Inflammatory macrophage treated with lipopolysaccharide for 1 hour (primary cell): ENCODE data around the gene PLEKHM3.

ENCODE experiments used
- DNase-seq, 2 donors: peaks; one replicate each; pipeline ENCODE4 v3.0.0-alpha.2; 2020 to 2022

Gene PLEKHM3

GRCh38 chr2:208025037-208025813 lies at the start of gene PLEKHM3:
Gene PLEKHM3 (minus strand): TSS chr2:208025527. CDS start chr2:208001639, 23,888 bp downstream.
- DNase-seq: peak; percentile 86 to 96

- DNase-seq: no peak
Observed at GRCh38 chr2:208074610-208075356, 49.5 kb upstream of the PLEKHM3 start.

- peak; percentile 38 to 76 for DNase-seq
Observed at GRCh38 chr2:208072250-208072892, 47.0 kb upstream of the PLEKHM3 start.

- DNase-seq: no peak
Observed at GRCh38 chr2:208069186-208069585, 43.9 kb upstream of the PLEKHM3 start.

GRCh38 chr2:208066016-208066415 lies 40.7 kb upstream of the PLEKHM3 start:
- DNase-seq: no peak

GRCh38 chr2:208065476-208065875 lies 40.1 kb upstream of the PLEKHM3 start:
- no peak for DNase-seq

GRCh38 chr2:208064220-208064961 lies 39.1 kb upstream of the PLEKHM3 start:
- peak in 1 of 2 donors; percentile 29 for DNase-seq

GRCh38 chr2:208062961-208063360 lies 37.6 kb upstream of the PLEKHM3 start:
- no peak for DNase-seq

- DNase-seq: peak; percentile 25 to 43
Observed at GRCh38 chr2:208062113-208062512, 36.8 kb upstream of the PLEKHM3 start.

- no peak for DNase-seq
Observed at GRCh38 chr2:208057108-208057507, 31.8 kb upstream of the PLEKHM3 start.

GRCh38 chr2:208049441-208049840 lies 24.1 kb upstream of the PLEKHM3 start:
- no peak for DNase-seq

GRCh38 chr2:208049006-208049405 lies 23.7 kb upstream of the PLEKHM3 start:
- DNase-seq: no peak

GRCh38 chr2:208047840-208048239 lies 22.5 kb upstream of the PLEKHM3 start:
- no peak for DNase-seq

- DNase-seq: no peak
Observed at GRCh38 chr2:208046686-208047085, 21.4 kb upstream of the PLEKHM3 start.

- no peak for DNase-seq
Observed at GRCh38 chr2:208042450-208042849, 17.1 kb upstream of the PLEKHM3 start.

GRCh38 chr2:208042041-208042440 lies 16.7 kb upstream of the PLEKHM3 start:
- DNase-seq: no peak

GRCh38 chr2:208040199-208041171 lies 15.2 kb upstream of the PLEKHM3 start:
- peak; percentile 66 to 94 for DNase-seq

GRCh38 chr2:208039376-208040110 lies 14.2 kb upstream of the PLEKHM3 start:
- no peak for DNase-seq

- DNase-seq: no peak
Observed at GRCh38 chr2:208037564-208038487, 12.5 kb upstream of the PLEKHM3 start.

GRCh38 chr2:208036357-208036756 lies 11.0 kb upstream of the PLEKHM3 start:
- peak in 1 of 2 donors; percentile 25 for DNase-seq
